Vagina (tissue), 2 donors: ENCODE results near the gene NAT10.

Source experiments
- POLR2A ChIP-seq, 2 donors: fragments of 450-650 bp; IDR thresholded peaks; one replicate each; pipeline ENCODE4 v1.6.1; 2017; ENCODE audit warnings: antibody characterized with exemption in 2 of 2, mild to moderate bottlenecking in 2 of 2, moderate library complexity in 2 of 2
- POLR2AphosphoS5 ChIP-seq, 2 donors: sonication (generic); formaldehyde crosslinking; IDR thresholded peaks; one replicate each; pipeline ENCODE4 v1.9.0; 2017; ENCODE audit warnings: antibody characterized with exemption in 2 of 2, mild to moderate bottlenecking in 2 of 2, low read depth in 1 of 2; ENCODE audit not compliant: insufficient read depth in 1 of 2
- TF ChIP-seq, protein P1 (sequence below), 3 experiments: fragments of 450-650 bp in 2 of 3; fragments of 200-600 bp in 1 of 3; sonication (generic) in 1 of 3; IDR thresholded peaks; one replicate each; pipeline ENCODE4 v1.5.1; 2017 to 2019; ENCODE audit warnings: antibody characterized with exemption in 3 of 3, mild to moderate bottlenecking in 2 of 3, moderate library complexity in 2 of 3

DNA sequence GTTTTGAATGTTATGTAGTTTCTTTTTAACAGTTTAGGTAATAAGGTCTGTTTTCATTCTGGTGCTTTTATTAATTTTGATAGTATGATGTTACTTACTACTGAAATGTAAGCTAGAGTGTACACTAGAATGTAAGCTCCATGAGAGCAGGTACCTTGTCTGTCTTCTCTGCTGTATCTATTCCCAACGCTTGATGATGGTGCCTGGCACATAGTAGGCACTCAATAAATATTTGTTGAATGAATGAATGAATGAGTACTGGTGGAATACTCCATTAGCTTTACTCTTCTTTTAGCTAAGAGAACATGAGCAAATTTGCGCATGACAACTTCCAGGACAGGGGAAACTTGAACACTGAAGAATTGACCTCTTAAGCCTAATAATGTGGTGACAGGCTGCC, 6.6 kb upstream of the NAT10 start:
- TF ChIP-seq POLR2A (IDR thresholded peaks at IDR 0.05): no peak
- TF ChIP-seq, protein P1, sequence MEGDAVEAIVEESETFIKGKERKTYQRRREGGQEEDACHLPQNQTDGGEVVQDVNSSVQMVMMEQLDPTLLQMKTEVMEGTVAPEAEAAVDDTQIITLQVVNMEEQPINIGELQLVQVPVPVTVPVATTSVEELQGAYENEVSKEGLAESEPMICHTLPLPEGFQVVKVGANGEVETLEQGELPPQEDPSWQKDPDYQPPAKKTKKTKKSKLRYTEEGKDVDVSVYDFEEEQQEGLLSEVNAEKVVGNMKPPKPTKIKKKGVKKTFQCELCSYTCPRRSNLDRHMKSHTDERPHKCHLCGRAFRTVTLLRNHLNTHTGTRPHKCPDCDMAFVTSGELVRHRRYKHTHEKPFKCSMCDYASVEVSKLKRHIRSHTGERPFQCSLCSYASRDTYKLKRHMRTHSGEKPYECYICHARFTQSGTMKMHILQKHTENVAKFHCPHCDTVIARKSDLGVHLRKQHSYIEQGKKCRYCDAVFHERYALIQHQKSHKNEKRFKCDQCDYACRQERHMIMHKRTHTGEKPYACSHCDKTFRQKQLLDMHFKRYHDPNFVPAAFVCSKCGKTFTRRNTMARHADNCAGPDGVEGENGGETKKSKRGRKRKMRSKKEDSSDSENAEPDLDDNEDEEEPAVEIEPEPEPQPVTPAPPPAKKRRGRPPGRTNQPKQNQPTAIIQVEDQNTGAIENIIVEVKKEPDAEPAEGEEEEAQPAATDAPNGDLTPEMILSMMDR (IDR thresholded peaks at IDR 0.05): no peak
- TF ChIP-seq POLR2AphosphoS5 (IDR thresholded peaks at IDR 0.05; ENCODE audit: insufficient read depth in 1 of 2, low read depth in 1 of 2): no peak
